HG02623 (cell line): Measurements from ENCODE around the gene FKBP4.
A peak's percentile ranks its signal among the peaks of the same experiment; 100 is the strongest.

Experiments
- ATAC-seq: cut with Tn5 transposase; IDR thresholded peaks from one replicate; pipeline ENCODE4 v1.9.1; 2021; ENCODE audit warnings: moderate library complexity; ENCODE audit not compliant: unreplicated experiment

FKBP4 gene

DNA sequence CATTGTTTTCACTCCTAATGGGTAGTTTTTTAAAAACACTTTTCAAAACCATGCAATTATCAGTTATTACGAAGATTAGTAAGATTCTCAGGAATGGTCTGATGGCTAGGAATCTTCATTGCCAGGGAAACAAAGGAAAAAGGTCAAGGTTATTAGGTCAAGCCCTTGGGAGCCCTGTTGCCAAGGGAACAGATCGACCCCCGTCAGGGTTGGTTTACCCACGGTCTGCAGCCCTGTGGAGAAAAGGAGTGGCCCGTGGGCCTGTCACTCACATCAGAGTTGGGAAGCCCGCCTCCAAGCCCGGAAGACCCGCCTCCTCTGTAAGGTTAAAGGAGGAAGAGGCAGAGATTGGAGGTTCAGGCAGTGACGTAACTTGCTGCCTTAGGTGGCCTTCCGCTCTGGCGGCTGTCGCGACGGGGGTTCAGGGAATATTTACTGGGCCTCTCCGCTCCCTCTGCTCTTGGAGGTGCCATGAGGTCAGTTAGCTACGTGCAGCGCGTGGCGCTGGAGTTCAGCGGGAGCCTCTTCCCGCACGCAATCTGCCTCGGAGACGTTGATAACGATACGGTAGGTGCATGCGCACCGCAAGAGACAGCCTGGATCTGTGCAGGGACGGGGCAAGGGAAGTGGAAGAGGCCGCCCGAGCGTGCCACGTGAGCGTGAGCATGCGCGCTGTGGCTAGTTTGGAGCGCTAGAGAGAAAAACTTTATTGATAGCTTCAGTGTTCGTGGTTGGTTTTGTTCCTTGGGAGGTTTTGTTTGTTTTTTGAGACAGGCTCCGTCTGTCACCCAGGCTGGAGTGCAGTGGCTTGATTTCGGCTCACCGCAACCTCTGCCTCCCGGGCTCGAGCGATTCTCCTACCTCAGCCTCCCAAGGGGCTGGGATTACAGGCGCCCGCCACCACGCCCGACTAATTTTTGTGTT lies 17.8 kb downstream of the FKBP4 start, which contains the start of gene ITFG2:
ITFG2 (plus strand) TSS at position 379 of the 924 bp plus-strand sequence; CDS start at position 472, 93 bp downstream.
- ATAC-seq = peak; percentile 95

DNA sequence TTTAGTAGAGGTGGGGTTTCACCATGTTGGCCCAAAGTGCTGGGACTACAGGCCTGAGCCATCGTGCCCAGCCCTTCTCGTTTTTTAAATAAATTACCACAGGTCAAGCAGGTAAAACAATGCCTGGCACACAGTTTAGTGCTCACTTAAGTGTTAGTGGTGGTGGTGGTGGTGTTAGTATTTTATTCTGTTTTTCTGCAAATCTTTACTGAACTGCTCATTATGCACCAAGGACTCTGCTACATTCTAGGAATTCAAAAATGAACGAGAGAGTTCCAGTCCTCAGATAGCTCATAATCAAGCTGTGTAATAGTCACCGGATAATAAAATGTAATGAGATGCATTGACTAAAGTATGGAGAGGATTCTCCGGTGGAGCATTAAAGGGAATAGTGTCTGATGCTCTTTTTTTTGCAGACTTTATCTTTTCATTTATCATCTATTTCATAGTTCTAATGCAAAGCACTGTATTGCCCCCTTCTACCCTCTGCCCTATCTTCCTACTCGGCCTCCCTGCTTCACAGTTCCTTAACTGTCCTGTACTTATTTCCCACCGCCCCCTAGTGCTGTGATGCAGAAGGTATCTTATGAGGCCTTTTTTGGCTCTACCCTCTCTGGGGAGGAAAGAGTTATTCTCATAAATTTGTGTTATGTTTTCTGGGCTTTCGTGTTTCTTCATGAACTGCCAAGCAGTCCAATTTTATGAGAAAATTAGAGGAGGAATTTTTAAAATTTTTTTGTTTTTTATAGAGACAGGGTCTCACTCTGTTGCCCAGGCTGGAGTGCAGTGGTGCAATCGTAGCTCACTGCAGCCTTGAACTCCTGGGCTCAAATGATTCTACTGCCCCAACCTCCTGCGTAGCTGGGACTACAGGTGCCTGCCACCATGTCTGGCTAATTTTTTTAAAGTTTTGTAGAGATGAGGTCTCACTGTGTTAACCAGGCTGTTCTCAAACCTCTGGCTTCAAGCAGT lies 18.7 kb downstream of the FKBP4 start:
- ATAC-seq = no peak

DNA sequence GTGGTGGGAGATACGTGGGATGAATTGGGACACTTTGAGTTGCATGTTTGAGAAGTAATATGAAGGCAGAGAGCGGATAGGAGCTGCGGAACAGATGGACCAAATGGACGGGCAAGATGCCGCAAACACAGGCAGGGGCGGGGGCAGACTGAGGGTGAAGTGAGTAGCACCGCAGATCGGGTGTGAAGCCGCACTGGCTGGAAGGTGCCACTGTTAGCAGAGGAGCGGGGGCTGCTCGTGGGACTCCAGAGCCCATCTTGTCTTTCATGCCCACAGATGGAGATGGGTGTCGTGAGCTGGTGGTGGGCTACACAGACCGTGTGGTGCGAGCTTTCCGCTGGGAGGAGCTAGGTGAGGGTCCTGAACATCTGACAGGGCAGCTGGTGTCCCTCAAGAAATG lies 25.0 kb downstream of the FKBP4 start:
- ATAC-seq = no peak

DNA sequence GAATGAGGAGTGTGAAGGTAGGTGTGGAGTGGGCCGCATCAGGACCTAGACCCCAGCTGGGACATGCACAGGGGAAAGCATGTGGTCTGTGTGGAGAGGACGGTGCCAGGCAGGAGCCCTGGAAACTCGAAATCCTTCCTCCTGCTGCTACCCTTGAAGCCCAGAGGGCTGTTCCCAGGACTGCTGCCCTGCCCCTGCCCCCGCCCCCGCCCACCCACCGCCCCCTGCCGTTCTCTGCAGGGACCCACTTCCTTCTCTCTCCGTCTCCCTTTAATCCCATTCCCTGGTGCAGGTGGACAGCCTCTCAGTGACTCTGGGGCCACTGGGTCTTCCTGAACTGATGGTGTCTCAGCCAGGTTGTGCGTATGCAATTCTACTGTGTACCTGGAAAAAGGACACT lies 25.7 kb downstream of the FKBP4 start:
- ATAC-seq = no peak

DNA sequence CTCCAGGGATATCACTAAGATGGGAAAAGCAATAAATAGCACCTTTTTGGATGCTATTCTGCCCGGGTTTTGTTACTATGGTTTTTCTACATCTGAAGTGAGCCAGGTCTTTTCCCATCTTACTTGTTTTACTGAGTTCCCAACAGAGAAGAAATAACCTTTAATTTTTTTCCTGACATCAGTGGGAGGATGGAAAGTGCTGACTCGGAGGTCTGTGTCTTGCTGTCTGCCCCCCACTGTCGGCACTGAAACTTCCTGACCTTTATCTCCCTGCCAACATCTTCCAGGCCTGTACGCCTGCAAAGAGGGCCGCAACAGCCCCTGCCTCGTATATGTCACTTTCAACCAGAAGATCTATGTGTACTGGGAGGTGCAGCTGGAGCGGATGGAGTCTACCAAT lies 28.7 kb downstream of the FKBP4 start:
- ATAC-seq = no peak

DNA sequence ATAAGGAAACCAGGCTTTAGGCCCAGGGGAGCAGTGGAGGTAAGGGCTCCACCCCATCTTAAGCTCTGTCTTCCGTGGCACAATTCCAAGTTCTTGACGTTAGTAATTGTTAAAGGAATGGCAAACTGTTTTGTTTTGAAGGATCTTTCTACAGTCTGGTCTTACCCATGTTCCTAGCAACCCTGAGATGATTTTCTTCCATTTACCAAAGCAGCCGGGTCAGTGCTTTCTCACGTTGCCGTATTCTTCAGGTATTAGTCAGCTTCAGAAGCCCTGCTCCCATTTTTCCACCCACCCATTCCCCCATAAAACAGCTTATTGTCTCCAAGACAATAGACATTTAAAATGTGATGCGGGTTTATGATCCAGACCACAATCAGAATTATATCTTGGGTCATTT lies 29.8 kb downstream of the FKBP4 start:
- ATAC-seq = no peak

DNA sequence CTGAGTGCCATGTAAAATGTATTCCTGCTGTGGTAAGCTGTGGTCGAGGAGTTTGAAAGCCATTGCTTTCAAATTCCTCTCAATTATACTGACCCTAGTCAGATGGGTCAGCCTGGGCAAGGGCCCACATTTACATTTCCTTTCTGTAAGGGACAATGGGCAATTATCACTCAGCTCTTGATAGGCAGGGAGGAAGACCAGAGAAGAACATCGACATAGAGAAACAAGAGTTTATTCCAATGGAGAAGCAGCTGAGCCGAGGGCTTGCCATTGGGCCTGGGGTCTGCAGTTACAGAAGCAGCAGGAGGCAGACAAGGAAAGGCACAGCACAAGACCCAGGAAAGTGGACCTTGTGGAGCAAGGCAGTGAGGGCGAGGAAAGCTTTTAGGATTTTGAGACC lies 30.4 kb downstream of the FKBP4 start:
- no peak for ATAC-seq

DNA sequence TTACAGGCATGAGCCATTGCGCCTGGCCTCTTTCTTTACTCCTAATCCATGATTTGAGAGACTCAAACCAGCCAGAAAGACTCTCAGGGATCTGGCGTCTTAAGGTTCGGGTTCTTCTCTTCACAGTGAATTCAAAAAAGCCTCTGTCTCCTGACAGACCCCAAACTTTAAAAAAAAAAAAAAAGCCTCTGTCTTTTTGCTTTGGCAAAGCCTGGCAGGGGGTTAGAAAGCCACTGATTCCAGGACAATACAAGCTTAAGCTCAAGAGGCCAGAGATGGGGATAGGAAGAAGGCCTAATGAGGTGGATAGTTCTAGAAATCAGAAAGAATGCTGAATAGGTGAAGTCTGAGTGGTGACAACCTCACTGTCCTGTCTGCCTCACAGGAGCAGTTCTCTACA lies 31.3 kb downstream of the FKBP4 start:
- no peak for ATAC-seq

DNA sequence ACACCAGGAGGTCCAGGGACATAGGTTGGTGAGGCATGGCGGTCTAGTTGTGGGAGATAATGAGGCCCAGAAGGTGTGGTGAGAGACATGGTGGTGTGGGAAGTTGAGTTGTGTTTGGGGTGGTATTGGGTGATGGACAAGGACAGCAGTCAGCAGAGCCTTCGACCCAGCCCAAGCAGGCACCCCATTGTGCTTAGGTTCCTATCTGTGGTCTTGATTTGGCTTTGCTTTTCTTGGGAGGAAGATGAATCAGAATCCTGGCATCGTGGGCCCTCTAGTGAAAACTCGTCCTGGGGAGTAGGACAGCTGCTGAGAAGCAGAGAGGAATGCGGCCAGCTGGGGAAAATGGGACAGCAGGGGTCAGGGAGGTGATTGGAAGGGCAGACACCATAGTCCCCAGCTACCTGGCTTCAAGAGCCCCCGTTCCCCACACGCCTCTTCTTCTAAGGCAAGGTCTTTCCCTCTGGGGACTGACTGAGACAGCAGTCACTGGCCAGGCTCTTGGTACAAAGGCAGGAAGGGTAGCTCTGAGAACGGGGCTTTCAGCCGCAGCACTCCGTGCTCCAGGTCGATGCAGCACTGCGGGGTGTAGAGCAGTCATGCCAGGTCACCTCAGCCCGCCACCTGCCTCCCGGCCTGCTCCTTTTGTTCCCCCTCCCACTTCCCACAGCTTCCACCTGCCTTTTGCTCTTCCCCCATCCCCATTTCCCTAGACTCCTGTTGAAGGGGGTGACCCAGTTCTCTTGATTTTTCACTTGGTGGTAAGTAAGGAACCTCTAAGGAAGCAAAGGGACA lies 32.1 kb downstream of the FKBP4 start:
- ATAC-seq = no peak

DNA sequence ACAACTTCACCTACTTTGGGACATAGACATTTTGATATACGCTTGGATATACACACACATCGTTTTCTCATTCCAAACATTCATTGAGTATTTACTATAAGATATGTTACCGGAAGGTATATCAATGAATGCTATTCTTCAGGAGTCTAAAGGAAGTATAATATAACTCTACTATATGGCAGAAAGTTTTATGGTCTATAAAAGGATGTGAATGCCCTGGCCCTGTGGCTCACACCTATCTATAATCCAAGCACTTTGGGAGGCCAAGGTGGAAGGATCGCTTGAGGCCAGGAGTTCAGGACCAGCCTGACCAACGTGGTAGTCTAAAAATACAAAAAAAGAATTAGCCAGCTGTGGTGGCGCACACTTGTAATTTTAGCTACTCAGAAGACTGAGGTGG lies 34.5 kb downstream of the FKBP4 start:
- ATAC-seq = no peak

DNA sequence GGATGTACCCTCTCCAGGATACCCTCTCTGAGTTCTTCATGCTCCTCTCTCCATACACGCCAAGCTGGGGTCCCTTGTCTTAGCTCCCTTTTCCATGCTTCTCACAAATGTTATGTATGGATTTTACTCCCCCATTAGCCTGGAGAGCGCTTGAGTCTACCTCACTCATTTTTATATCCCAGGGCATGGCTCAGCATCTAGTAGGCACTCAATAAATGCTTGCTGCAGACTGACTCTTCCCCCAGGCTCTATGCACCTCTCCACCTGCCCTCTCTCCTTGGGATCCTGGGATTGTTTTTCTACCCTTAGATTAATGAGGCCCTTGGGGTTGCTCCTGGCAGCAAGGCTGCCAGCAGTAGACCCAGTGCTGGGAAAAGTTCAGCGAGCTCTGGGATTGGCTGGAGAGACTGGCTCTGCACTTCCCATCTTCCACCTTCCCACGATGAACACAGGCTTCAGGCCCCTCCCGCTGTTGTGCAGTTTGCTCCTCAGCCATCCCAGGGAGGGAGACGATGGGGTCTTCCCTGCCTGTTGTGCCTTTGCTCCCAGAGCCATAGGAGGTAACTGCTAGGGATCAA lies 37.9 kb downstream of the FKBP4 start:
- ATAC-seq = no peak

DNA sequence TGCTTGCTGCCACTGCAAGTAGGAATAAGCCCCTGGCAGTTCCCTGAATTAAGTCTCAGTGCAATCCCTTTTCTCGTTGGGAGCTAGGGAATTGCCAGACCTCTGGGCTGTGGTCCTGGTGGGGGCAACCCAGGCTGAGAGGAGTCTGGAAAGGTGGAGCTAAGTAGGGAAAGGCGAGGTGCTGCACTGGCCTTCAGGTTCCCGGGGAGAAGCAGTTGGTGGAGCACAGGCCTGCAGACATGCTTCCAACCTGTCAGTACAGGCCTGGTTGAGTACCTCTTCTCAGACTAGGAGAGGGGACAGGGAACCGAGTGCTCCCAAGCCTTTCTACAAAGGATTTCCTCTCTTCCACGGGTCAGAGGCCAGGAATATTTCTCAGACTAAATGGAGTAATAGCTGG lies 38.6 kb downstream of the FKBP4 start:
- no peak for ATAC-seq

DNA sequence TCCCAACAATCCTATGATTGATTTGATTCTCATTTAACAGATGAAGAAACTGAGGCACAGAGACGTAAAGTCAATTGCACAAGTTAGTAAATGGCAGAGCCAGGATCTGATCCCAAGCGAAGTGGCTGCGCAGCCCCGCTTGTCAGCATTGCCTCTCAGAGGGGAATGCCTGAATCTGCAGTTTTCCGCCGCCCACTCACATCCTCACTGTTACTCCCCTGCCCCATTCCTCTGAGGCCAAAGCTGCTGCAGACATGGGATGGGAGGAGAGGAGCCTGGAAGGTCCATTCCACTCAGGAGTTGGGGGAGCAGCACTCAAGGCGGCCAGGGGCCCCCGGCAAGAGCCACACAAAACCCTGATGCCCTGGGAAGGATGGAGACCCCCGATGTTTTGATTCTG lies 39.0 kb downstream of the FKBP4 start:
- ATAC-seq = no peak

DNA sequence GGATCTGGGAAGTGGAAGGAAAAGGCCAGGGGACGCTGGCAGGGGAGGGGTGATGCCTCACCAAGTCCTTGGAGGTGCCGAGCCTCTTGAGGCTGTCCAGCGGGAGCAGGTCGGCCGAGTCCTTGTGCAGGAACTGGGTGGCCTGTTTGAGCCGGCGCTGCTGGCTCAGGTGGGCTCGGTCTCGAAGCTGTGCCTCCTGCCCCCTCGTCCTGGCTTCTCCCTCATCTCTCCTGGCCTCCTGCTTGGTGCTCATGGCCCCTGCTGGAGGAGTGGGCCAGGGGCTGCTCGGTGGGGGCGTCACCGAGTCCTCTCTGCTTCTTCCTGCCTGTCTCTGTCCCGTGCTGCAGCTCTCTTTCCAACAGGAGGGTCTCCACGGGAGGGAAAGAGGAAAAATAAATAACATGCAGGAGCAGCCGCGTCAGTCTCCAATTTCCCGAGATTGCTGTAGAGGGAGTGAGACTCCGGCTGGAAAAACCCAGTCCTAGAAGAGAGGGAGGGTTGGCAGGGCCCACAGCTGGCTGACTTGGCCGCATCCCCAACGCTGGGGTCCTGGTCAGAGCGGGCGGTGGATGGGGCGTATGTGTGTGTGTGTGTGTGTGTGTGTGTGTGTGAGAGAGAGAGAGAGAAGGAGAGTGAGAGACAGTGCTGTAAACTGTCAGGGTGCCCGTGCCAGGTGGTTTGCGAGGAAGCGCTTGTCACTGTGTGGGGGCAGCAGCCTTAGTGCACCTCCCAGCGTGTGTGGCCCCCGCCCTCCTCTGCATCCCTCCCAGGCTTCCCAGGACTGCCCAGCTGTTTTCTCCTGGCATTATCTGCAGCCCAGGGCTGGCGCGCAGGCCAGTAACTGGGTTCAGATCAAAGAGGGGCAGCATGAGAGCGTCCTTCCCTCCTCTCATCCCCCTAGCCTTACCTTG lies 40.1 kb downstream of the FKBP4 start, which contains the start of gene NRIP2:
NRIP2 (minus strand) TSS at position 455 of the 911 bp plus-strand sequence; CDS start at position 403, 52 bp downstream.
- no peak for ATAC-seq

DNA sequence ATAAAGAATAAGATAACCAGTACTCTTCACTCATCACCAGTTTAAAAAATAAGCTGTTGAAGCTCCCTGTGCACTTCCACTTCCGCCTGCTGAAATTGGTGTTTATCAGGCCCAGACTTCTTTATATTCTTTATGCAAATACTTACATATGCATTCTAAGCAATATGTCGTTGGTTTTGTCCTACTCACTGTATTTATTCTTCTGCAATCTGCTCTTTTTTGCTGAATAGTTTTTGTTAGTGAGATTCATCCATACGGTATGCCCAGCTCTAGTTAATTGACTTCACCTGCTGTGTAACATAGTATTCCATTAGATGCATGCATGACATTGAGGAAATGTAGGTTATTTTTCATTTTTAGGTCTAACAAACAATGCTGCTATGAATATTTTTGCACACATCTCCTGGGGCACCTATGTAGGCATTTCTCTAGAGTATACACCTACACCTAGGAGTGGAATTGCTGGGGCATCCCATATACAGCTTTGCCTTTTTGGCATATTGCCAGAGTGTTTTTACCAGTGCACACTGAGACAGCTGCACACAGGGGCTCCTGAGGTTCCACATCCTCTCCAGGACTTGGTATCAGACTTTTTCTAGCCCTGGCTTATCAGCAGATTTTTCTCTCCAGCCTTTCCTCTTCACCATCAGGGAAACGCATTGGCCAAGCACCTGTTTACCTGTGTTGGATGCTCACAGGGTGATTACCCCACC lies 41.1 kb downstream of the FKBP4 start:
- ATAC-seq = no peak

DNA sequence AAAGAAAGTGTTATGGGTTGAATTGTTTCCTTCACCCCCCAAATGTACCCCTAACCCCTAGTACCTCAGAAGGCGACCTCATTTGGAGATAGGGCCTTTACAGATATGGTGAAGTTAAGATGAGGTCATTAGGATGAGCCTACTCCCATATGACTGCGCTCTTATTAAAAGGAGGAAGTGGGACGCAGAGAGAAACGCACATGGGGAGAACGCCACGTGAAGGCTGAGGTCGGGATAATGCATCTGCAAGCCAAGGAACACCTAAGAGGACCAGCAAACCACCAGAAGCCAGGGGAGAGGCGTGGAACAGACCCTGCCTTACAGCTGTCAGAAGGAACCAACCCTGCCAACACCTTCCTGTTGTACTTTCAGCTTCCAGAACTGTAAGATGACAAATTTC lies 41.8 kb downstream of the FKBP4 start:
- no peak for ATAC-seq

DNA sequence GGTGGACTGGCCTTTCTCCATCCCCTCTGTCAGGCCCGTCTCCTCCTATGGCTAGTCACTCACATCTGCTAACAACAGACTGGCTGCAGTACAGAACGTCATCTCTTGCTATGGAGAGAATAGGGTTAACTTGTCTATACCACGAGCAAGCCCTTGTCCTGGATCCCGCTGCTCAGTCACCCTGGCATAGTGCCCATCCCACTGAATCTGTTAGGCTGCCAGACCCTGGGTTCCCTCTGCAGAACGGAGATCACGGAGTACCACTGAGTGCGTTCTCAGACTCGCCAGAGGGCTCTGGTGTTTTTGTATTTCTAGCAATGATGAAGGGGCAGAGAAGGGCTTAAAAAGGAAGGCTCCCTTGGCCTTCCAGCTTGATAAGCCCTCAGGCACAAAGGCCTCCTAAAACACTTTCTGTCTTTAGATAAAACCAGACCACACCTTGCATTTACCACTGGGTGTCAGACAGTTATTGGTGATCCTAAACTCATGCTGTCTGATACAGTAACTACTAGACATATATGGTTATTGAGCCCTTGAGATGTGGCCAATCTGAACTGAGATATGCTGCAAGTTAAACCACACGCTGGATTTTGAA lies 46.4 kb downstream of the FKBP4 start:
- no peak for ATAC-seq

DNA sequence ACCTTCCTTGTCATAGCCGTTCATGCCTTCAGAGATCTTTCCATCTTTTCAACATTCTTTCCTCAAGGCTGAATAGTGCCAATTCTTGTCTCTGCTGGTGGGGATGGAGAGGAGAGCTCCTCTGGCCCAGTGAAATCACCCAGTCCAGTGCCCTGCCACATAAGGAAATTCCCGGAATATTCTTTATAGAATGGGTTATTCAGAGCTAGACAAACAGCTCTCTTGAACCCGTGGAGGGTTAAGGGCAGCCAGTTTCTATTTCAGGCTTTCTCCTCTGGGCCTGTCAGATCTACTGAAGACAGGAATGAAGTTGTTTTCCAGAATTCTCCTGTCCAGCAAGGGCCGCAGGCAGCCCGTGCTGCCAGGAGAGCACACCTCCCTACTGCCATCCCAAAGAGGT lies 48.2 kb downstream of the FKBP4 start:
- no peak for ATAC-seq
